Endothelial cell of umbilical vein (primary cell): Measurements from ENCODE around the gene TAS2R38. TPM values are rescaled to one million over a fixed set of nuclear protein-coding genes. Genes with fewer than 3 reads are reported as not detected.
"Not testable (repeated sequence)": the region's sequence is repeated elsewhere in the genome, so short reads cannot be mapped to it uniquely, and the experiment has no call there.

ENCODE experiments used
- BruUV-seq: library from RNA; stranded (reverse); fragments of 400-500 nt; replicated peaks from 2 replicates; lab custom pipeline; 2021; lab: Mats Ljungman, UMichigan
- CTCF ChIA-PET: fragments of 300-600, 350-600 bp; sonication (Branson Sonifier 250); formaldehyde crosslinking; loops from one replicate; lab custom pipeline; 2021; ENCODE audit warnings: antibody characterized with exemption, inconsistent platforms; lab: Charles Lee
- POLR2A ChIA-PET: fragments of 300-600, 350-600 bp; sonication (Branson Sonifier 250); formaldehyde crosslinking; loops from one replicate; lab custom pipeline; 2021; ENCODE audit warnings: antibody characterized with exemption, inconsistent platforms; lab: Charles Lee
- DNase-seq: peaks from one replicate; pipeline ENCODE4 v3.0.0-alpha.2; 2011; ENCODE audit warnings: low read depth, low spot score
- FAIRE-seq: peaks from 2 replicates; lab custom pipeline; 2011; peaks lifted over from hg19 to GRCh38; lab: Jason Lieb, UNC
- H2AFZ ChIP-seq: 2 replicates; pipeline ENCODE4 v1.6.0; 2012; ENCODE audit warnings: low read depth, low read length, control low read depth, inconsistent platforms
- H3K27ac ChIP-seq: 2 replicates; pipeline ENCODE4 v1.5.1; 2011; ENCODE audit warnings: low read depth, mild to moderate bottlenecking, control low read depth, low read length, moderate library complexity; ENCODE audit not compliant: insufficient read depth
- H3K27me3 ChIP-seq, 2 experiments: 2 replicates each; pipeline versions ENCODE4 v1.6.0 to v1.6.1; 2011; ENCODE audit warnings: low read length in 2 of 2, mixed read lengths in 1 of 2; ENCODE audit not compliant: control insufficient read depth in 2 of 2, insufficient read depth in 2 of 2
- H3K36me3 ChIP-seq, 2 experiments: 2 replicates in 1 of 2; 3 replicates in 1 of 2; pipeline ENCODE4 v1.5.1; 2011; ENCODE audit warnings: low read length in 2 of 2, mild to moderate bottlenecking in 1 of 2, moderate library complexity in 1 of 2; ENCODE audit not compliant: control insufficient read depth in 2 of 2, insufficient read depth in 2 of 2; ENCODE audit errors: extremely low read depth in 1 of 2
- H3K4me1 ChIP-seq: 3 replicates; pipeline ENCODE4 v1.5.1; 2011; ENCODE audit warnings: mild to moderate bottlenecking, low read length; ENCODE audit not compliant: control insufficient read depth, insufficient read depth; ENCODE audit errors: extremely low read depth
- H3K4me2 ChIP-seq: 2 replicates; pipeline ENCODE4 v1.6.1; 2011; ENCODE audit warnings: low read length, control low read depth, mixed read lengths; ENCODE audit not compliant: insufficient read depth
- H3K4me3 ChIP-seq, 3 experiments: fragments of 200-600 bp in 1 of 3; sonication (generic), shearing (Covaris generic) in 1 of 3; replicated peaks in 1 of 3; 2 replicates each; pipeline ENCODE4 v1.5.1; 2011 to 2016; ENCODE audit warnings: control low read depth in 3 of 3, low read length in 3 of 3, mild to moderate bottlenecking in 2 of 3, inconsistent platforms in 1 of 3, low read depth in 1 of 3, moderate library complexity in 1 of 3; ENCODE audit not compliant: insufficient read depth in 1 of 3
- H3K79me2 ChIP-seq: 2 replicates; pipeline ENCODE4 v1.6.0; 2012; ENCODE audit warnings: low read length, inconsistent platforms; ENCODE audit not compliant: control insufficient read depth, insufficient read depth
- H3K9ac ChIP-seq: replicated peaks from 2 replicates; pipeline ENCODE3; 2011; ENCODE audit warnings: low read length, control low read depth; ENCODE audit not compliant: insufficient read depth; ENCODE audit errors: extremely low read depth
- H3K9me1 ChIP-seq: replicated peaks from 3 replicates; pipeline ENCODE4 v1.6.0; 2011; ENCODE audit warnings: mild to moderate bottlenecking, low read length; ENCODE audit not compliant: control insufficient read depth, insufficient read depth; ENCODE audit errors: extremely low read depth
- H3K9me3 ChIP-seq: replicated peaks from 2 replicates; pipeline ENCODE4 v1.5.1; 2012; ENCODE audit warnings: low read length, inconsistent platforms; ENCODE audit not compliant: control insufficient read depth, insufficient read depth
- H4K20me1 ChIP-seq: replicated peaks from 2 replicates; pipeline ENCODE3; 2011; ENCODE audit warnings: mild to moderate bottlenecking, low read length; ENCODE audit not compliant: control insufficient read depth, insufficient read depth; ENCODE audit errors: extremely low read depth
- CTCF ChIP-seq, 2 donors: IDR thresholded peaks; 1 replicate in 1 of 2; 2 replicates in 1 of 2; pipeline ENCODE4 v1.5.1; 2011; ENCODE audit warnings: low read length in 2 of 2, mild to moderate bottlenecking in 2 of 2, moderate library complexity in 2 of 2, control low read depth in 1 of 2, inconsistent platforms in 1 of 2, low read depth in 1 of 2; ENCODE audit not compliant: insufficient read depth in 1 of 2; ENCODE audit errors: extremely low read depth in 1 of 2
- EZH2 ChIP-seq: IDR thresholded peaks from 2 replicates; pipeline ENCODE4 v1.6.1; 2012; ENCODE audit warnings: borderline replicate concordance, low read depth, mild to moderate bottlenecking, moderate library complexity, low read length, inconsistent platforms; ENCODE audit not compliant: severe bottlenecking
- FOS ChIP-seq: IDR thresholded peaks from 2 replicates; pipeline ENCODE4 v1.6.1; 2011; ENCODE audit warnings: mild to moderate bottlenecking, low read length, moderate library complexity, borderline replicate concordance; ENCODE audit not compliant: insufficient read depth
- GATA2 ChIP-seq: IDR thresholded peaks from 2 replicates; pipeline ENCODE4 v1.7.0; 2011; ENCODE audit warnings: low read depth, mild to moderate bottlenecking, moderate library complexity, mixed read lengths, low read length; ENCODE audit not compliant: insufficient read length, insufficient read depth
- JUN ChIP-seq: IDR thresholded peaks from 2 replicates; pipeline ENCODE4 v1.6.1; 2011; ENCODE audit warnings: borderline replicate concordance, low read depth; ENCODE audit not compliant: insufficient read length, insufficient read depth
- MAX ChIP-seq: IDR thresholded peaks from 2 replicates; pipeline ENCODE4 v1.6.1; 2011; ENCODE audit not compliant: insufficient read depth, insufficient read length
- MYC ChIP-seq: IDR thresholded peaks from one replicate; pipeline ENCODE4 v1.6.1; 2011; ENCODE audit warnings: mild to moderate bottlenecking, low read depth, low read length
- POLR2A ChIP-seq: IDR thresholded peaks from 2 replicates; pipeline ENCODE4 v1.6.1; 2012; ENCODE audit warnings: low read depth, mild to moderate bottlenecking, control low read depth, low read length
- POLR2AphosphoS5 ChIP-seq: IDR thresholded peaks from 2 replicates; pipeline ENCODE4 v1.6.1; 2012; ENCODE audit warnings: low read depth, mild to moderate bottlenecking, control low read depth, low read length, moderate library complexity; ENCODE audit not compliant: insufficient read depth
- dilution Hi-C: fragments of 300-500 bp; cut with MboI; formaldehyde crosslinking; loops from one replicate; pipeline ENCODE4 v1.15.0; 2019; ENCODE audit warnings: low sequenced_read_pairs; ENCODE audit not compliant: extremely low pct_ligation_motif_present
- intact Hi-C: fragments of 100-400 bp; cut with micrococcal nuclease; formaldehyde crosslinking; loops from one replicate; pipeline ENCODE4 v1.10.0; 2022
- polyA plus RNA-seq, 4 experiments: library from polyadenylated mRNA; depleted of rRNA in 3 of 4; stranded (reverse) in 3 of 4; unstranded in 1 of 4; fragments of >200 nt; gene quantifications; 2 replicates each; pipeline versions ENCODE4 v1.2.1 to v1.2.3, GENCODE V29; 2011 to 2012; ENCODE audit warnings: missing spikeins in 1 of 4
- total RNA-seq: library from RNA; stranded (reverse); gene quantifications from 2 replicates; pipeline ENCODE4 v1.2.3, GENCODE V29; 2021

Gene TAS2R38
- total and polyA plus RNA-seq, 2 donors (not counting 3 experiments of a cell fraction or from before 2014, with no cell fraction given): not detected

- intact Hi-C loops (no loop called here), dilution Hi-C loops (no loop called here)
- DNase-seq (no peak), FAIRE-seq (no peak)
- Histone ChIP-seq H3K27ac (no peak overlapping the region), H3K9ac (no peak overlapping the region), H3K27me3 (no peaks in the 10 kb centered on the region), H3K79me2 (no peaks in the 10 kb centered on the region), H2AFZ (no peak overlapping the region), H3K9me3 (peaks cover 2% of the 10 kb centered on the region), H3K4me1 (no peaks in the 10 kb centered on the region), H4K20me1 (no peaks in the 10 kb centered on the region), H3K4me3 (no peak overlapping the region), H3K9me1 (no peaks in the 10 kb centered on the region), H3K4me2 (no peak overlapping the region), H3K36me3 (no peaks in the 10 kb centered on the region)
- ChIA-PET POLR2A (no interaction called here), CTCF (no interaction called here)
- BruUV-seq: no TSS peak
- no peak for TF ChIP-seq MAX
- TF ChIP-seq MYC: no peak
- no peak for TF ChIP-seq EZH2
- TF ChIP-seq CTCF (IDR thresholded peaks at IDR 0.05; ENCODE audit: extremely low read depth in 1 of 2, insufficient read depth in 1 of 2, low read depth in 1 of 2, low read length in 2 of 2): no peak
- TF ChIP-seq FOS: no peak
- TF ChIP-seq GATA2: no peak
- TF ChIP-seq POLR2AphosphoS5: no peak
- TF ChIP-seq JUN: no peak
- TF ChIP-seq POLR2A: no peak
Observed at GRCh38 chr7:141990011-141990725, 16.6 kb upstream of the TAS2R38 start.

- H3K27ac ChIP-seq, FAIRE-seq, POLR2A ChIA-PET, DNase-seq, H3K27me3 ChIP-seq, H3K4me2 ChIP-seq, H3K36me3 ChIP-seq, H4K20me1 ChIP-seq, H2AFZ ChIP-seq, H3K79me2 ChIP-seq, dilution Hi-C loops, intact Hi-C loops, H3K4me3 ChIP-seq, H3K9me3 ChIP-seq, CTCF ChIA-PET, H3K9me1 ChIP-seq, BruUV-seq, H3K9ac ChIP-seq, H3K4me1 ChIP-seq: not testable (repeated sequence)
Observed at GRCh38 chr7:141987803-141988202, 14.2 kb upstream of the TAS2R38 start.
